ENCODE results near the gene OCA2. TPM values are rescaled to one million over a fixed set of nuclear protein-coding genes. Genes with fewer than 3 reads are reported as not detected.

OCA2 gene
- total and polyA plus RNA-seq, 2 donors from 2014 or later: 0.45 to 2.5 TPM

DNA sequence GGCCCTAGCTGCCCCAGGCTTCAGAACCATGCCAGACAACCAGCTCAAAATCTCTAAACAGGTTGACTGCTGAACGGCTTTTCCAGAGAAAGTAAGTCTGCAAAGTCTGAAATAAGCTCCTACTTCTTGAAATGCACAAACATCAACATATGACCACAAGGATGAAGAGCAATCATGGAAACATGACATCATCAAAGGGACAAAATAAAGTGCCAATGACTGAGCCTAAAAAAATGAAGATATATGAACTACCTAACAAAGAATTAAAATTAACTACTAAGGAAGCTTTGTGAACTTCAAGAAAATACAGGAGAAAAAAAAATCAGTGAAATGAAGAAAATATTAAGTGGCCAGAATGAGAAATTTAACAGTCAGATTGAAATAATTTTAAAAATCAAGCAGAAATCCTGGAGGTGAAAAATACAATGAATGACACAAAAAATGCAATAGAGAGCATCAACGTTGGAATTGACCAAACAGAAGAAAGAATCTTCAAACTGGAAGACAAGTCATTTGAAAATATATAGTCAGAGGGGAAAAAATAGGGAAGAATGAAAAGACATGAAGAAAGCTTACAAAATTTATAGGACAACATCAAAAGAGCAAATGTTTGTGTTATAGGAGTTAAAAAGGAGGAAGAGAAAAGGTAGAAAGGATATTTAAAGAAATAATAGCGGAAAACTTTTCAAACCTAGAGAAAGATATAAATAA lies 364.2 kb downstream of the OCA2 start:
- no peak overlapping the region for H3K27ac ChIP-seq (ENCODE audit: low read depth in 2 of 2, low read length in 2 of 2)
- no peak for FAIRE-seq
- TF ChIP-seq, protein P1, sequence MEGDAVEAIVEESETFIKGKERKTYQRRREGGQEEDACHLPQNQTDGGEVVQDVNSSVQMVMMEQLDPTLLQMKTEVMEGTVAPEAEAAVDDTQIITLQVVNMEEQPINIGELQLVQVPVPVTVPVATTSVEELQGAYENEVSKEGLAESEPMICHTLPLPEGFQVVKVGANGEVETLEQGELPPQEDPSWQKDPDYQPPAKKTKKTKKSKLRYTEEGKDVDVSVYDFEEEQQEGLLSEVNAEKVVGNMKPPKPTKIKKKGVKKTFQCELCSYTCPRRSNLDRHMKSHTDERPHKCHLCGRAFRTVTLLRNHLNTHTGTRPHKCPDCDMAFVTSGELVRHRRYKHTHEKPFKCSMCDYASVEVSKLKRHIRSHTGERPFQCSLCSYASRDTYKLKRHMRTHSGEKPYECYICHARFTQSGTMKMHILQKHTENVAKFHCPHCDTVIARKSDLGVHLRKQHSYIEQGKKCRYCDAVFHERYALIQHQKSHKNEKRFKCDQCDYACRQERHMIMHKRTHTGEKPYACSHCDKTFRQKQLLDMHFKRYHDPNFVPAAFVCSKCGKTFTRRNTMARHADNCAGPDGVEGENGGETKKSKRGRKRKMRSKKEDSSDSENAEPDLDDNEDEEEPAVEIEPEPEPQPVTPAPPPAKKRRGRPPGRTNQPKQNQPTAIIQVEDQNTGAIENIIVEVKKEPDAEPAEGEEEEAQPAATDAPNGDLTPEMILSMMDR (IDR thresholded peaks at IDR 0.05; ENCODE audit: borderline replicate concordance, extremely low read depth, insufficient read depth): no peak

DNA sequence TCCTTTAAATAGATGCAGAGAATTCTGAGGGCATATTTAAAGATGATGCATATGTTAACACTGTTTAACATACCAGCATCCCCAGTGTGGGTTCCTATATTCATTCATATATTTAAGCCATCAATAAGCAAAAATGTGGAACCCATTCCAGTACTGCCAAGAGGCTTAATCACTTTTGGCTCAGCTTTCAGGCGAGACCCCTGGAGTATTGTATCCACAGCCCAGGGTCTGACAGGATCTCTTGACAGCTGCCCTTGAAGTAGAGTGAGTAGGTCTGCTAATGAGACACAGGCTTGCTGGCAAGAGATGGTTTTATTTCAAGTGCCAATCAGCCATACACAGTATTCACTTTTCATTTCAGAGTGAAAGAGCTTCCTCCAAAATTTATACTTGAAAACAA lies 367.3 kb downstream of the OCA2 start:
- Histone ChIP-seq H3K4me1 (ENCODE audit: control insufficient read depth in 2 of 3, insufficient read depth in 2 of 3, low read depth in 1 of 3, low read length in 3 of 3) (no peaks in the 10 kb centered on the region), H3K9ac (ENCODE audit: low read length in 3 of 3) (no peak overlapping the region), H3K4me3 (ENCODE audit: low read length in 3 of 3) (no peak overlapping the region), H3K9me3 (ENCODE audit: control insufficient read depth in 2 of 3, insufficient read depth in 1 of 3, low read length in 3 of 3) (no peaks in the 10 kb centered on the region), H3K36me3 (ENCODE audit: control insufficient read depth in 2 of 3, insufficient read depth in 3 of 3, low read length in 3 of 3) (no peaks in the 10 kb centered on the region), H3K27me3 (ENCODE audit: control insufficient read depth, insufficient read depth, low read length) (no peaks in the 10 kb centered on the region), H3K27ac (ENCODE audit: low read depth in 2 of 2, low read length in 2 of 2) (no peak overlapping the region)
- intact Hi-C loops (cut with DNase I): no loop called here
- TF ChIP-seq, protein P1 (IDR thresholded peaks at IDR 0.05; ENCODE audit: borderline replicate concordance, extremely low read depth, insufficient read depth): no peak
- FAIRE-seq: no peak
- DNase-seq: no peak

More for the DNA sequence above, 364.2 kb downstream of the OCA2 start:
- Histone ChIP-seq H3K9ac (ENCODE audit: low read length in 3 of 3) (no peak overlapping the region), H3K27me3 (ENCODE audit: control insufficient read depth, insufficient read depth, low read length) (no peaks in the 10 kb centered on the region), H3K4me3 (ENCODE audit: low read length in 3 of 3) (no peak overlapping the region), H3K36me3 (ENCODE audit: control insufficient read depth in 2 of 3, insufficient read depth in 3 of 3, low read length in 3 of 3) (no peaks in the 10 kb centered on the region), H3K9me3 (ENCODE audit: control insufficient read depth in 2 of 3, insufficient read depth in 1 of 3, low read length in 3 of 3) (no peaks in the 10 kb centered on the region), H3K4me1 (ENCODE audit: control insufficient read depth in 2 of 3, insufficient read depth in 2 of 3, low read depth in 1 of 3, low read length in 3 of 3) (no peaks in the 10 kb centered on the region)
- intact Hi-C loops (cut with DNase I): no loop called here
- no peak for DNase-seq

DNA sequence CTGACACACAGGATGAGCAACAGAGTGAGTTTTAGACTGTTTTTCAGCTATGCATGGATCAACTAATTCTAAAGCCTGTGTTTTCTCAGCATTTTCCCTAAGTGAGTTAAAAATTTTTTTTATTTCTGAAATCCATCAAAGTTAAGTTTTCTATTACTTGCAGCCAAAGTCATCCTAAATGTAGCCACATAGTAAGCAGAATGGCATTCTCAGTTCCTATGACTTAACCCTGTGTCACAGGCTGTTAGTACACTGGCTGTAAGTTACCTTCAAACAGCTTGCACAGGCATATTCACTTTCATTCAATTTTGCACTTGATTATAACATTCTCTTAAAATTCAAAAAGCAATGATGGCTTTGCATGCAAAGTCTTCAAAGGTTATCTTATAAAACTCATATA lies 368.2 kb downstream of the OCA2 start:
- FAIRE-seq: no peak
- intact Hi-C loops (cut with DNase I): no loop called here
- no peaks in the 10 kb centered on the region for H3K9me3 ChIP-seq (ENCODE audit: control insufficient read depth in 2 of 3, insufficient read depth in 1 of 3, low read length in 3 of 3)
- H3K4me1 ChIP-seq (ENCODE audit: control insufficient read depth in 2 of 3, insufficient read depth in 2 of 3, low read depth in 1 of 3, low read length in 3 of 3): no peaks in the 10 kb centered on the region
- no peak overlapping the region for H3K9ac ChIP-seq (ENCODE audit: low read length in 3 of 3)
- H3K27ac ChIP-seq (ENCODE audit: low read depth in 2 of 2, low read length in 2 of 2): no peak overlapping the region
- H3K36me3 ChIP-seq (ENCODE audit: control insufficient read depth in 2 of 3, insufficient read depth in 3 of 3, low read length in 3 of 3): no peaks in the 10 kb centered on the region
- DNase-seq: no peak
- H3K27me3 ChIP-seq (ENCODE audit: control insufficient read depth, insufficient read depth, low read length): no peaks in the 10 kb centered on the region
- TF ChIP-seq, protein P1 (IDR thresholded peaks at IDR 0.05; ENCODE audit: borderline replicate concordance, extremely low read depth, insufficient read depth): no peak
- H3K4me3 ChIP-seq (ENCODE audit: low read length in 3 of 3): no peak overlapping the region

DNA sequence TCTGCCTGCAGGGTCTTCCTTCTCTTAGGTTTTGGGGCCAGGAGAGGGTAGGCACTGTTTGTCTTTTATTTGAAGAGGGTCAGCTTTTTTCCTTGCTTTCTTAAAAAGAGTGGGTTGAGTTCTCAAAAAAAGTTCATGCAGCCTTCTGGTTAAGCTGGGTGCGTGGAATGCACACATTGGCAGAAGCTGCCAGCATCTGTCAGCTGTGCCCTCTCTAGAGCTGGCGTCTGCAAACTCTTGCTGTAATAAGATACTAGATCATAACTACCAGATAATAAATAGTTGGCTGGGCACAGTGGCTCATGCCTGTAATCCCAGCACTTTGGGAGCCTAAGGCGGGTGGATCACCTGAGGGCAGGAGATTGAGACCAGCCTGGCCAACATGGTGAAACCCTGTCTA lies 373.4 kb downstream of the OCA2 start:
- Histone ChIP-seq H3K4me1 (ENCODE audit: control insufficient read depth in 2 of 3, insufficient read depth in 2 of 3, low read depth in 1 of 3, low read length in 3 of 3) (no peaks in the 10 kb centered on the region), H3K9ac (ENCODE audit: low read length in 3 of 3) (no peak overlapping the region), H3K36me3 (ENCODE audit: control insufficient read depth in 2 of 3, insufficient read depth in 3 of 3, low read length in 3 of 3) (no peaks in the 10 kb centered on the region), H3K9me3 (ENCODE audit: control insufficient read depth in 2 of 3, insufficient read depth in 1 of 3, low read length in 3 of 3) (no peaks in the 10 kb centered on the region), H3K27ac (ENCODE audit: low read depth in 2 of 2, low read length in 2 of 2) (no peak overlapping the region), H3K4me3 (ENCODE audit: low read length in 3 of 3) (no peak overlapping the region), H3K27me3 (ENCODE audit: control insufficient read depth, insufficient read depth, low read length) (no peaks in the 10 kb centered on the region)
- intact Hi-C loops (cut with DNase I): no loop called here
- DNase-seq (no peak), FAIRE-seq (no peak)
- TF ChIP-seq, protein P1 (IDR thresholded peaks at IDR 0.05; ENCODE audit: borderline replicate concordance, extremely low read depth, insufficient read depth): no peak
